Suprapubic skin (tissue), 4 donors: ENCODE data around the gene MOB3A. TPM values are rescaled to one million over a fixed set of nuclear protein-coding genes. Genes with fewer than 3 reads are reported as not detected.

Experiments
- DNase-seq, 2 donors: peaks; one replicate each; pipeline ENCODE4 v3.0.0-alpha.2; 2019; ENCODE audit warnings: low spot score in 2 of 2
- H3K27ac ChIP-seq: fragments of 200-600 bp; sonication (generic); one replicate; pipeline ENCODE4 v1.5.1; 2019
- H3K27me3 ChIP-seq: fragments of 200-600 bp; sonication (generic); one replicate; pipeline ENCODE4 v1.5.1; 2019
- H3K36me3 ChIP-seq: fragments of 200-600 bp; sonication (generic); one replicate; pipeline ENCODE4 v1.5.1; 2019
- H3K4me1 ChIP-seq: fragments of 200-600 bp; sonication (generic); one replicate; pipeline ENCODE4 v1.5.1; 2019
- H3K4me3 ChIP-seq: fragments of 200-600 bp; sonication (generic); one replicate; pipeline ENCODE4 v1.5.1; 2019; ENCODE audit warnings: mild to moderate bottlenecking
- H3K9me3 ChIP-seq: fragments of 200-600 bp; sonication (generic); one replicate; pipeline ENCODE4 v1.5.1; 2019
- CTCF ChIP-seq, 2 donors: fragments of 200-600 bp in 1 of 2; fragments of 450-650 bp in 1 of 2; sonication (generic) in 1 of 2; IDR thresholded peaks; one replicate each; pipeline ENCODE4 v1.5.1; 2016 to 2019; ENCODE audit warnings: antibody characterized with exemption in 2 of 2, mild to moderate bottlenecking in 1 of 2, moderate library complexity in 1 of 2
- EP300 ChIP-seq: sonication (generic); formaldehyde crosslinking; IDR thresholded peaks from one replicate; pipeline ENCODE4 v1.6.1; 2017; ENCODE audit warnings: antibody characterized with exemption
- POLR2A ChIP-seq, 2 donors: fragments of 450-650 bp; IDR thresholded peaks; one replicate each; pipeline ENCODE4 v1.6.1; 2017; ENCODE audit warnings: antibody characterized with exemption in 2 of 2, mild to moderate bottlenecking in 2 of 2, moderate library complexity in 2 of 2
- POLR2AphosphoS5 ChIP-seq, 3 donors: sonication (generic); formaldehyde crosslinking; IDR thresholded peaks; one replicate each; pipeline ENCODE4 v1.6.1; 2017; ENCODE audit warnings: antibody characterized with exemption in 3 of 3
- WGBS: methylation state at CpG from one replicate; pipeline ENCODE4 v1.1.5; 2018; 5-methylcytosine and 5-hydroxymethylcytosine counted together
- total RNA-seq, 4 donors: library from RNA; depleted of rRNA; stranded (reverse); fragments of >200 nt; gene quantifications; one replicate each; pipeline ENCODE4 v1.1.0, GENCODE V29; 2016

The MOB3A gene
- total RNA-seq, 4 donors from 2014 or later = 23.7 to 29.4 (median 28.1) TPM

GRCh38 chr19:2059422-2060201, 36.5 kb downstream of the MOB3A start:
- DNase-seq = peak in 1 of 2 donors; percentile 86
- WGBS = 37% methylated on average over 9 of the region's 24 CpGs
- peak overlapping the region; percentile 100 for H3K27ac ChIP-seq
- no peak for TF ChIP-seq CTCF (IDR thresholded peaks at IDR 0.05)
- no peak for TF ChIP-seq POLR2AphosphoS5 (IDR thresholded peaks at IDR 0.05)
- TF ChIP-seq POLR2A (IDR thresholded peaks at IDR 0.05) = no peak
- no peak for TF ChIP-seq EP300
- no peaks in the 10 kb centered on the region for H3K9me3 ChIP-seq
- no peaks in the 10 kb centered on the region for H3K36me3 ChIP-seq
- H3K27me3 ChIP-seq = no peaks in the 10 kb centered on the region
- peaks cover 82% of the 10 kb centered on the region for H3K4me1 ChIP-seq
- H3K4me3 ChIP-seq = peak overlapping the region; percentile 66

- H3K27me3 ChIP-seq = no peaks in the 10 kb centered on the region
- no peak overlapping the region for H3K4me3 ChIP-seq
- peak in 1 of 2 donors; percentile 63 for DNase-seq
- H3K36me3 ChIP-seq = no peaks in the 10 kb centered on the region
- WGBS = 79% methylated on average over 27 of the region's 27 CpGs
- peaks cover 84% of the 10 kb centered on the region for H3K4me1 ChIP-seq
- H3K27ac ChIP-seq = peak overlapping the region; percentile 100
- no peak for TF ChIP-seq EP300
- no peak for TF ChIP-seq CTCF (IDR thresholded peaks at IDR 0.05)
- no peak for TF ChIP-seq POLR2A (IDR thresholded peaks at IDR 0.05)
- TF ChIP-seq POLR2AphosphoS5 (IDR thresholded peaks at IDR 0.05) = no peak
- H3K9me3 ChIP-seq = no peaks in the 10 kb centered on the region
These were observed 37.3 kb downstream of the MOB3A start for GRCh38 chr19:2058570-2059421.

GRCh38 chr19:2057484-2058469, 38.3 kb downstream of the MOB3A start:
- Histone ChIP-seq H3K36me3 (no peaks in the 10 kb centered on the region), H3K4me3 (no peak overlapping the region), H3K27ac (peak overlapping the region; percentile 100), H3K27me3 (no peaks in the 10 kb centered on the region), H3K4me1 (peaks cover 93% of the 10 kb centered on the region), H3K9me3 (no peaks in the 10 kb centered on the region)
- WGBS = 64% methylated on average over 7 of the region's 23 CpGs
- peak in 1 of 2 donors; percentile 68 for DNase-seq
- no peak for TF ChIP-seq POLR2AphosphoS5 (IDR thresholded peaks at IDR 0.05)
- no peak for TF ChIP-seq EP300
- no peak for TF ChIP-seq CTCF (IDR thresholded peaks at IDR 0.05)
- TF ChIP-seq POLR2A (IDR thresholded peaks at IDR 0.05) = no peak

GRCh38 chr19:2056837-2057192, 39.3 kb downstream of the MOB3A start:
- Histone ChIP-seq H3K27ac (peak overlapping the region; percentile 91), H3K4me3 (no peak overlapping the region), H3K27me3 (no peaks in the 10 kb centered on the region), H3K4me1 (peaks cover 93% of the 10 kb centered on the region), H3K9me3 (no peaks in the 10 kb centered on the region), H3K36me3 (no peaks in the 10 kb centered on the region)
- WGBS = 23% methylated on average over 5 of the region's 5 CpGs
- DNase-seq = peak in 1 of 2 donors; percentile 75
- TF ChIP-seq CTCF (IDR thresholded peaks at IDR 0.05) (no peak), POLR2AphosphoS5 (IDR thresholded peaks at IDR 0.05) (no peak), POLR2A (IDR thresholded peaks at IDR 0.05) (no peak), EP300 (no peak)
